WTC11 (cell line): ENCODE results near the gene PTPN4. TPM values are rescaled to one million over a fixed set of nuclear protein-coding genes. Genes with fewer than 3 reads are reported as not detected.

Experiments
- ATAC-seq: fragments of 200-7000 bp; cut with Tn5 transposase; 2 replicates; pipeline ENCODE4 v1.10.0; 2021; ENCODE audit warnings: mild to moderate bottlenecking, moderate library complexity
- CTCF ChIA-PET: fragments of 300-600 bp; sonication (Branson Sonifier 250); formaldehyde crosslinking; loops from one replicate; lab custom pipeline; 2021; ENCODE audit warnings: antibody characterized with exemption; lab: Charles Lee
- POLR2A ChIA-PET: fragments of 350-600 bp; sonication (Branson Sonifier 250); formaldehyde crosslinking; loops from one replicate; lab custom pipeline; 2021; ENCODE audit warnings: antibody characterized with exemption; lab: Charles Lee
- DNase-seq: peaks from one replicate; pipeline ENCODE4 v3.0.0; 2021; ENCODE audit warnings: low spot score
- H3K27ac Mint-ChIP-seq: 2 replicates; pipeline ENCODE4 v1.8.0; 2021; ENCODE audit warnings: mixed read lengths
- H3K27me3 Mint-ChIP-seq: 2 replicates; pipeline ENCODE4 v1.8.0; 2021; ENCODE audit warnings: low read depth, mild to moderate bottlenecking, moderate library complexity, mixed read lengths
- H3K36me3 Mint-ChIP-seq: 2 replicates; pipeline ENCODE4 v1.8.0; 2021; ENCODE audit warnings: mixed read lengths
- H3K4me1 Mint-ChIP-seq: 2 replicates; pipeline ENCODE4 v1.8.0; 2022; ENCODE audit warnings: mixed read lengths
- H3K4me3 Mint-ChIP-seq: 2 replicates; pipeline ENCODE4 v1.8.0; 2021; ENCODE audit warnings: mild to moderate bottlenecking, moderate library complexity, mixed read lengths
- H3K9me3 Mint-ChIP-seq: 2 replicates; pipeline ENCODE4 v1.8.0; 2021; ENCODE audit warnings: mixed read lengths
- ATF1 ChIP-seq: sonication (generic); formaldehyde crosslinking; IDR thresholded peaks from 2 replicates; pipeline ENCODE4 v1.8.1; 2023; ENCODE audit warnings: mild to moderate bottlenecking, moderate library complexity, missing genetic modification reagents
- EMX1 ChIP-seq: fragments of 250-450 bp; sonication (Bioruptor Pico); IDR thresholded peaks from 2 replicates; pipeline ENCODE4 v1.8.0; 2021; ENCODE audit warnings: mild to moderate bottlenecking
- ETV6 ChIP-seq: sonication (generic); formaldehyde crosslinking; IDR thresholded peaks from 2 replicates; pipeline ENCODE4 v1.8.1; 2022; ENCODE audit warnings: mild to moderate bottlenecking, missing genetic modification reagents
- FOXP1 ChIP-seq: sonication (generic); formaldehyde crosslinking; IDR thresholded peaks from 2 replicates; pipeline ENCODE4 v1.8.0; 2022; ENCODE audit warnings: missing genetic modification reagents, mild to moderate bottlenecking, moderate library complexity, borderline replicate concordance
- GRHL2 ChIP-seq: fragments of 250-450 bp; sonication (Bioruptor Pico); IDR thresholded peaks from 2 replicates; pipeline ENCODE4 v1.8.0; 2022; ENCODE audit warnings: mild to moderate bottlenecking, moderate library complexity; ENCODE audit not compliant: insufficient replicate concordance, severe bottlenecking
- HMGA2 ChIP-seq: fragments of 250-450 bp; sonication (Bioruptor Pico); IDR thresholded peaks from 2 replicates; pipeline ENCODE4 v1.4.0; 2021; ENCODE audit warnings: mild to moderate bottlenecking, moderate library complexity
- KAT7 ChIP-seq: sonication (generic); formaldehyde crosslinking; IDR thresholded peaks from 2 replicates; pipeline ENCODE4 v1.8.1; 2023; ENCODE audit warnings: missing genetic modification reagents, mild to moderate bottlenecking, borderline replicate concordance
- MLX ChIP-seq: sonication (generic); formaldehyde crosslinking; IDR thresholded peaks from 2 replicates; pipeline ENCODE4 v1.8.1; 2023; ENCODE audit warnings: mild to moderate bottlenecking, missing genetic modification reagents, moderate library complexity
- OVOL2 ChIP-seq: fragments of 250-450 bp; sonication (Bioruptor Pico); IDR thresholded peaks from 2 replicates; pipeline ENCODE4 v1.9.0; 2021; ENCODE audit warnings: mild to moderate bottlenecking, borderline replicate concordance
- PRRX2 ChIP-seq: fragments of 250-450 bp; sonication (Bioruptor Pico); IDR thresholded peaks from 2 replicates; pipeline ENCODE4 v1.8.0; 2021; ENCODE audit warnings: mild to moderate bottlenecking
- SP1 ChIP-seq: sonication (generic); formaldehyde crosslinking; conservative IDR thresholded peaks from 2 replicates; pipeline ENCODE4 v1.8.1; 2022; ENCODE audit warnings: missing genetic modification reagents
- USF1 ChIP-seq: sonication (generic); formaldehyde crosslinking; IDR thresholded peaks from 2 replicates; pipeline ENCODE4 v1.8.0; 2022; ENCODE audit warnings: mild to moderate bottlenecking, missing genetic modification reagents
- USF2 ChIP-seq: sonication (generic); formaldehyde crosslinking; IDR thresholded peaks from 2 replicates; pipeline ENCODE4 v1.8.1; 2023; ENCODE audit warnings: mild to moderate bottlenecking, missing genetic modification reagents, moderate library complexity
- ZNF281 ChIP-seq: sonication (generic); formaldehyde crosslinking; IDR thresholded peaks from 2 replicates; pipeline ENCODE4 v1.8.0; 2023; ENCODE audit warnings: mild to moderate bottlenecking, missing genetic modification reagents
- total RNA-seq: library from RNA; stranded (reverse); gene quantifications from 3 replicates; pipeline ENCODE4 v1.2.3, GENCODE V29; 2021
- TF ChIP-seq, protein P1 (sequence below): sonication (generic); formaldehyde crosslinking; IDR thresholded peaks from 2 replicates; pipeline ENCODE4 v1.8.1; 2023; ENCODE audit warnings: mild to moderate bottlenecking, missing genetic modification reagents, borderline replicate concordance
- TF ChIP-seq, protein P2 (sequence below): sonication (generic); formaldehyde crosslinking; IDR thresholded peaks from 2 replicates; pipeline ENCODE4 v1.8.0; 2022; ENCODE audit warnings: mild to moderate bottlenecking, missing genetic modification reagents

Gene PTPN4
- total RNA-seq, 1 experiment from 2014 or later = 85.8 TPM

DNA sequence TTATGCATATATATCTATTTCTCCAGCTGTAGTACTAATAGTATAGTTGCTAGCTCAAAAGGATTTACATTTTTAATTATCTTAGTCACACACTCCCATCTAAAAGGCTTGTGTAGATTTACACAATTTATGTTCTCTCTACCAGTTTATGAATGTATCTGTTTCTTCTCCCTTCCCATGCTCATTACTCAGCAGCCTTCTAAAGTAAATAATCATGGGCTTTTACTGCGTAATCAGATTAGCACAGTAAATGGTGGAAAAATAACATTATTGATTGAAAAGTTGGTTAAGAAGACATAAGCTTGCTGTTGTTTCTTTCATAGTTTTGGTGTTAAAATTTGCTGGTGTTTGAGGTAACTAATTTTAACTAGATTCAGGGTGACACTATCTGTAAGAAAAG, 81.8 kb downstream of the PTPN4 start (continued):
- TF ChIP-seq MLX (CRISPR knock-in tag) = no peak

DNA sequence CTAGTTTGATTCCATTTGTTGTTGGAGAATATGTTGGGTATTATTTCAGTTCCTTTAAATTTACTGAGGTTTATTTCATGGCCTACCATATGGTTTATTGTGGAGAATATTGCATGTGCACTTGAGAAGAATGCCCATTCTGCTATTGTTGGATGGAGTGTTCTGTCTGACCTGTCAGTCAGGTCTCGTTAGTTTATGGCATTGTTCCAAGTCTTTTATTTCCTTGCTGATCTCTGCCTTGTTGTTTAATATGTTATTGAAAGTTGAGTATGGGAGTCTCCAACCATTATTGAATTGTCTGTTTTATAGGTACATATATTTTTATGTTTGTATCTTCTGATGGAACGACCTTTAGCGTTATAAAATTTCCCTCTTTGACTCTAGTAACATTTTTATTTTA, 86.3 kb downstream of the PTPN4 start:
- POLR2A ChIA-PET = no interaction called here
- TF ChIP-seq SP1 (CRISPR knock-in tag) (no peak), USF1 (CRISPR knock-in tag) (no peak), PRRX2 (CRISPR knock-in tag) (no peak), HMGA2 (CRISPR knock-in tag) (no peak), FOXP1 (CRISPR knock-in tag) (no peak), ZNF281 (CRISPR knock-in tag) (no peak), ATF1 (CRISPR knock-in tag) (no peak), EMX1 (CRISPR knock-in tag) (no peak)
- TF ChIP-seq, protein P1, sequence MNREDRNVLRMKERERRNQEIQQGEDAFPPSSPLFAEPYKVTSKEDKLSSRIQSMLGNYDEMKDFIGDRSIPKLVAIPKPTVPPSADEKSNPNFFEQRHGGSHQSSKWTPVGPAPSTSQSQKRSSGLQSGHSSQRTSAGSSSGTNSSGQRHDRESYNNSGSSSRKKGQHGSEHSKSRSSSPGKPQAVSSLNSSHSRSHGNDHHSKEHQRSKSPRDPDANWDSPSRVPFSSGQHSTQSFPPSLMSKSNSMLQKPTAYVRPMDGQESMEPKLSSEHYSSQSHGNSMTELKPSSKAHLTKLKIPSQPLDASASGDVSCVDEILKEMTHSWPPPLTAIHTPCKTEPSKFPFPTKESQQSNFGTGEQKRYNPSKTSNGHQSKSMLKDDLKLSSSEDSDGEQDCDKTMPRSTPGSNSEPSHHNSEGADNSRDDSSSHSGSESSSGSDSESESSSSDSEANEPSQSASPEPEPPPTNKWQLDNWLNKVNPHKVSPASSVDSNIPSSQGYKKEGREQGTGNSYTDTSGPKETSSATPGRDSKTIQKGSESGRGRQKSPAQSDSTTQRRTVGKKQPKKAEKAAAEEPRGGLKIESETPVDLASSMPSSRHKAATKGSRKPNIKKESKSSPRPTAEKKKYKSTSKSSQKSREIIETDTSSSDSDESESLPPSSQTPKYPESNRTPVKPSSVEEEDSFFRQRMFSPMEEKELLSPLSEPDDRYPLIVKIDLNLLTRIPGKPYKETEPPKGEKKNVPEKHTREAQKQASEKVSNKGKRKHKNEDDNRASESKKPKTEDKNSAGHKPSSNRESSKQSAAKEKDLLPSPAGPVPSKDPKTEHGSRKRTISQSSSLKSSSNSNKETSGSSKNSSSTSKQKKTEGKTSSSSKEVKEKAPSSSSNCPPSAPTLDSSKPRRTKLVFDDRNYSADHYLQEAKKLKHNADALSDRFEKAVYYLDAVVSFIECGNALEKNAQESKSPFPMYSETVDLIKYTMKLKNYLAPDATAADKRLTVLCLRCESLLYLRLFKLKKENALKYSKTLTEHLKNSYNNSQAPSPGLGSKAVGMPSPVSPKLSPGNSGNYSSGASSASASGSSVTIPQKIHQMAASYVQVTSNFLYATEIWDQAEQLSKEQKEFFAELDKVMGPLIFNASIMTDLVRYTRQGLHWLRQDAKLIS (CRISPR knock-in tag) = no peak
- TF ChIP-seq, protein P2, sequence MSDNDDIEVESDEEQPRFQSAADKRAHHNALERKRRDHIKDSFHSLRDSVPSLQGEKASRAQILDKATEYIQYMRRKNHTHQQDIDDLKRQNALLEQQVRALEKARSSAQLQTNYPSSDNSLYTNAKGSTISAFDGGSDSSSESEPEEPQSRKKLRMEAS (CRISPR knock-in tag) = no peak
- H3K9me3 Mint-ChIP-seq = peaks cover 62% of the 10 kb centered on the region
- peaks cover 61% of the 10 kb centered on the region for H3K36me3 Mint-ChIP-seq
- no peak overlapping the region for H3K4me3 Mint-ChIP-seq
- DNase-seq (no peak), ATAC-seq (no peak)
- H3K27me3 Mint-ChIP-seq = no peaks in the 10 kb centered on the region; the same call in 1 of the 2 replicates
- H3K27ac Mint-ChIP-seq = no peak overlapping the region
- CTCF ChIA-PET = no interaction called here
- peaks cover 16% of the 10 kb centered on the region for H3K4me1 Mint-ChIP-seq

DNA sequence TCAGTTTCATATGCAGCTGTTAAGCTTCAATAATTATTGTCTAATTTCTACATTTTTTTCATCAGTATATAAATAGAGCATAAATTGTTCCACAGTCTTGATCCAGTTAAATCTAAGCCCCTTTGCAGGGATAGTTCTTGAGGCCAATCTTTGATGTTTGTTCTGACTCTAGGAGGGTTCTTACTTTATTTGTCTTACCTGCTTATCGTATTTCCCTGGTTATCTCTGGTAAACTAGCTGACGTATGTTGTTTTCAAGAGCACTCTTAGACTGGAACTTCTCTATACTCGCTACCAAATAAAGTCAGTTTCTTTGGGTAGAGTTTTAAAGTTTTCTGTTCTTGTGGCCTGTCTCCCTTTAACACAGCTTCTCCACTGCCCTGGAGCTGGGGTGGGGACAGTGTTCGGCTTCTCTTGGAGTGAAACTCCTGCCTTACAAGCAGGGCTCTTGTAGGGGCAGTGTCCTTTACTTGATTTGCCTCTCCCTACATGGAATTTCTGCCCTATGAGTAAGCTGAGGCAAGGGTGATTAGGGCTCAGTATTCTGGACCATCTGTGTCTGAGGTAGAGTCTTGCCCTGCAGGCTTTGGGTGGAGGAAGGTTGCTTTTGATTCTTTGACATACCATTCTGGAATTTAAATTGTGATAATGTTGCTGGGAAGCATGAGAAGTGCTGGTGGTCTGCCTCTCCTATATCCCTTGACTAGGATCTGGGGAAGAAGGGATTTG, 90.3 kb downstream of the PTPN4 start:
- Mint-ChIP-seq H3K4me1 (peaks cover 45% of the 10 kb centered on the region), H3K27me3 (0 out of 2 replicates have a peak, but pooled peaks cover 3% of the 10 kb centered on the region), H3K36me3 (peaks cover 73% of the 10 kb centered on the region), H3K9me3 (peaks cover 78% of the 10 kb centered on the region), H3K27ac (no peak overlapping the region), H3K4me3 (no peak overlapping the region)
- ChIA-PET POLR2A (no interaction called here), CTCF (interaction anchor here (1.5 kb wide), 1 partner anchor 147 kb away, joined by 4 read pairs; no protein-coding TSS in a partner anchor)
- ATAC-seq (no peak), DNase-seq (no peak)
- no peak for TF ChIP-seq GRHL2 (CRISPR knock-in tag)
- TF ChIP-seq OVOL2 (CRISPR knock-in tag) = no peak
- TF ChIP-seq USF2 (CRISPR knock-in tag) = no peak
- TF ChIP-seq ETV6 = no peak
- TF ChIP-seq ATF1 (CRISPR knock-in tag) = no peak
- TF ChIP-seq, protein P1 (CRISPR knock-in tag) = no peak
- TF ChIP-seq KAT7 (CRISPR knock-in tag) = no peak
